WTC11 (cell line): ENCODE results near the gene TOB2.

Experiments
- ETV6 ChIP-seq: sonication (generic); formaldehyde crosslinking; IDR thresholded peaks from 2 replicates; pipeline ENCODE4 v1.8.1; 2022; ENCODE audit warnings: mild to moderate bottlenecking, missing genetic modification reagents
- NFYB ChIP-seq: sonication (generic); formaldehyde crosslinking; conservative IDR thresholded peaks from 2 replicates; pipeline ENCODE4 v1.8.0; 2022; ENCODE audit warnings: low read depth, missing genetic modification reagents
- SP1 ChIP-seq: sonication (generic); formaldehyde crosslinking; conservative IDR thresholded peaks from 2 replicates; pipeline ENCODE4 v1.8.1; 2022; ENCODE audit warnings: missing genetic modification reagents
- TF ChIP-seq, protein P1 (sequence below): fragments of 200-600 bp; IDR thresholded peaks from 2 replicates; pipeline ENCODE4 v1.8.0; 2022; ENCODE audit warnings: antibody characterized with exemption
- TF ChIP-seq, protein P2 (sequence below): fragments of 250-450 bp; sonication (Bioruptor Pico); IDR thresholded peaks from 2 replicates; pipeline ENCODE4 v2.1.2; 2022; ENCODE audit warnings: mild to moderate bottlenecking, moderate library complexity
- TF ChIP-seq, protein P3 (sequence below): sonication (generic); formaldehyde crosslinking; IDR thresholded peaks from 2 replicates; pipeline ENCODE4 v1.8.0; 2022; ENCODE audit warnings: mild to moderate bottlenecking, missing genetic modification reagents

DNA sequence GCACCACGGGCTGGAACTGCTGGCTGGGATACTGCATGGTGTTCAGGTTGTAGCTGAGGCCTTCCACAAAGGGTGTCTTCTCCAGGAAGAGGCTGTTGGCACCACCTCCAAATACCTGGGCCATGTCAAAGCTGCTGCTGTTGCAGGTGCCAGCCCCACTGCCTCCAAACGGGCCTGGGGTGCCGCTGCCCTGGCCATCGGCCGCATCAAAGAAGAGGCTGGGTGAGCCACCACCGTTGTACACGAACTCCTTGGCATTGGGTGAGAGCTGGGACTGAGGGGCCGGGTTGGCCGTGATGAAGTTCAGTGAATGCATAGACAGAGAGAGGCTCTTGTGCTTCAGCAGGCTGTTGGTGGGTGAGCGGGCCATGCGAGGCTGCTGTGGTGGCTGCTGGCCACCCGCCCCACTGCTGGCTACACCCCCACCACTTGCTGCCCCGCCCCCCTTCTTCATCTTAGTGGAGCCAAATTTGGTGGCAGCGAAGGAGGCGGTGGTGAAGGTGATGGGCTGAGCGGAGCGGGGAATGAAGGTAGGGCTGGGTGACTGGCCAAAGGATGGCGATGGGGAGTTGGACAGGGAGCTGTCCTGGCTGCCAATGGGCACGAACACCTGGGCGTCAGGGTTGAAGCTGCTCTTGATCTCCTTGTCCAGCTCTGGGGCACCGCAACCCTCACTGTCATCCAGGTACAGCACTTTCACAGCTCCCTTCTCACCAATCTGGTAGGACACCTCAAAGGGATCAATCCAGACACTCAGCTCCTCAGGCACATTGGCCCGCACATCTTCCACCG, 10.1 kb downstream of the TOB2 start:
- TF ChIP-seq, protein P1, sequence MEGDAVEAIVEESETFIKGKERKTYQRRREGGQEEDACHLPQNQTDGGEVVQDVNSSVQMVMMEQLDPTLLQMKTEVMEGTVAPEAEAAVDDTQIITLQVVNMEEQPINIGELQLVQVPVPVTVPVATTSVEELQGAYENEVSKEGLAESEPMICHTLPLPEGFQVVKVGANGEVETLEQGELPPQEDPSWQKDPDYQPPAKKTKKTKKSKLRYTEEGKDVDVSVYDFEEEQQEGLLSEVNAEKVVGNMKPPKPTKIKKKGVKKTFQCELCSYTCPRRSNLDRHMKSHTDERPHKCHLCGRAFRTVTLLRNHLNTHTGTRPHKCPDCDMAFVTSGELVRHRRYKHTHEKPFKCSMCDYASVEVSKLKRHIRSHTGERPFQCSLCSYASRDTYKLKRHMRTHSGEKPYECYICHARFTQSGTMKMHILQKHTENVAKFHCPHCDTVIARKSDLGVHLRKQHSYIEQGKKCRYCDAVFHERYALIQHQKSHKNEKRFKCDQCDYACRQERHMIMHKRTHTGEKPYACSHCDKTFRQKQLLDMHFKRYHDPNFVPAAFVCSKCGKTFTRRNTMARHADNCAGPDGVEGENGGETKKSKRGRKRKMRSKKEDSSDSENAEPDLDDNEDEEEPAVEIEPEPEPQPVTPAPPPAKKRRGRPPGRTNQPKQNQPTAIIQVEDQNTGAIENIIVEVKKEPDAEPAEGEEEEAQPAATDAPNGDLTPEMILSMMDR = no peak
- TF ChIP-seq NFYB (CRISPR knock-in tag) (no peak), SP1 (CRISPR knock-in tag) (no peak), ETV6 (CRISPR knock-in tag) (no peak)
- TF ChIP-seq, protein P2, sequence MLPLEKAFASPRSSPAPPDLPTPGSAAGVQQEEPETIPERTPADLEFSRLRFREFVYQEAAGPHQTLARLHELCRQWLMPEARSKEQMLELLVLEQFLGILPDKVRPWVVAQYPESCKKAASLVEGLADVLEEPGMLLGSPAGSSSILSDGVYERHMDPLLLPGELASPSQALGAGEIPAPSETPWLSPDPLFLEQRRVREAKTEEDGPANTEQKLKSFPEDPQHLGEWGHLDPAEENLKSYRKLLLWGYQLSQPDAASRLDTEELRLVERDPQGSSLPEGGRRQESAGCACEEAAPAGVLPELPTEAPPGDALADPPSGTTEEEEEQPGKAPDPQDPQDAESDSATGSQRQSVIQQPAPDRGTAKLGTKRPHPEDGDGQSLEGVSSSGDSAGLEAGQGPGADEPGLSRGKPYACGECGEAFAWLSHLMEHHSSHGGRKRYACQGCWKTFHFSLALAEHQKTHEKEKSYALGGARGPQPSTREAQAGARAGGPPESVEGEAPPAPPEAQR (CRISPR knock-in tag) = no peak
- TF ChIP-seq, protein P3, sequence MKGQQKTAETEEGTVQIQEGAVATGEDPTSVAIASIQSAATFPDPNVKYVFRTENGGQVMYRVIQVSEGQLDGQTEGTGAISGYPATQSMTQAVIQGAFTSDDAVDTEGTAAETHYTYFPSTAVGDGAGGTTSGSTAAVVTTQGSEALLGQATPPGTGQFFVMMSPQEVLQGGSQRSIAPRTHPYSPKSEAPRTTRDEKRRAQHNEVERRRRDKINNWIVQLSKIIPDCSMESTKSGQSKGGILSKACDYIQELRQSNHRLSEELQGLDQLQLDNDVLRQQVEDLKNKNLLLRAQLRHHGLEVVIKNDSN (CRISPR knock-in tag) = no peak
